Germinal center (tissue), 1 donor: Measurements from ENCODE around the gene TTLL9.

Source experiments
- DNase-seq: peaks from one replicate; pipeline ENCODE4 v3.0.0; 2012; ENCODE audit warnings: mixed read lengths, low spot score

Gene TTLL9

GRCh38 chr20:31984981-31985471, 114.6 kb downstream of the TTLL9 start:
- DNase-seq = no peak

DNA sequence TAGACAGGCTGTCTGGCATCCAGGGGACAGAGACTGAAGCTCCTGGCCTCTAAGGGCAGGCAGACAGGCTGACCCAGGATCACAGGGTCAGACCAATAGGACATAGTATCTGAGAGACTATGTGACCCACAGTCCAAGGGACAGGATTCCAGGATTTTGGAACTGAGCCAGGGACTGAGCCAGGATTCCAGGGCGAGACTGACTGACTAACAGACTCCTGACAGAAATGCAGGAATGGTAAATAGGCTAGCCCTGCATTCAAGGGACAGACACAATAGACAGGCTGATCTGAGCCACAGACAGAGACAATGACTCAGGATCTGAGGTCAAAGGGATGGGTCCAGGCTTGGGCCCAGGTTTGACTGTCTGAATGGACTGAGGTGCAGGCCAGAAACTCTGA, 117.3 kb downstream of the TTLL9 start:
- no peak for DNase-seq

DNA sequence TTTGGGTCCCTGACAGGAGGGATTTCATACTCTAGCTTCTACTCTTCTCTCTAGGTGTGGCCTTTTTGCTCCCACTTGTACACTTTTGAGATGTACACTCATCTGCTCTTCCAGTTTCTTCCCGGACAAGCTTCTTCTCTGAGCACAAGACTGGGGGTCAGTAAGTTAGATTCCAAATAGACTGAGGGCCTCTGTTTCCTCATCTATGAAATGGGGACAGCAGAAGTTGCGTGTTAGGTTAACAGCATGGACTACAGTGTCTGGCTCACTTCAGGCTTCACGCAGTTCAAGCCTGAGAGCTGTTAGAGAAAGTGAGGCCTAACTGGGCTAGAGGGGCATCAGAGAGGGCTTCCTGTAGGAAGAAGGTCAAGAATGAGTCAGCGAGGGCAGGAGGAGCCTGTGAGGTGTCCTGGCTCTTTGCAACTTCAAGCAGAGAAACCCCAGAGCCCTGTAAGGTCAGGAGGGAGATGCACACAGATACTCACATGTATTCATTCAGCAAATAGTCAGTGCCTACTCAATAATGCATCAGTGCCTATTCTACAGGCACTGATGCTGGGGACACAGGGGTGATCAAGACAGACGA, 118.1 kb downstream of the TTLL9 start:
- DNase-seq = no peak

DNA sequence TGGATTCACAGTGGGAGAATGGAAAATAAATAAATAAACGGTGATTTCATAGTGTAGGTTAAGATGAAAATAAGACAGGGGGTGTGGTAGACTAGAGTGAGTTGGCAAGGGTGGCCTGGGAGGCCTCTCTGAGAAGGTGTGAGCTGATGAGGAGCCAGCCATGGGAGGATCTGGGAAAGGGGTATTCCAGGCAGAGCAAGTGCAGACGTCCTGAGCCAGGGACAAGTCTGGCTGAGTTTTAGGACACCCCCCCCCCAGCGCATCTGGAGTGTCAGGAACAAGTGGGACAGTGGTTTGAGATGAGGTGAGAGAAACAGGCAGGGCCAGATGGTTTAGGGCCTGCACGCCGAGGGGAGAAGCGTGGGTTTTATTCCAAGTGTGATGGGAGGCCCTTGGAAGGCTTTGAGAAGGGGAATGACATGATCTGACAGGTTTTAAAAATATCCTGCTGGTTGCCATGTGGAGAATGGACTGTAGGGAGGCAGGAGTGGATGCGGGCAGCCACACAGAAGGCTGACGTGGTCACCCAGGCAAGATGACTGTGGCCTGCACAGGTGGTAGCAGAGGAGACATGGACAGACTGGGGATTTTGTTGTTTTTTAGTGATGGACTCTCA, 118.7 kb downstream of the TTLL9 start:
- no peak for DNase-seq

DNA sequence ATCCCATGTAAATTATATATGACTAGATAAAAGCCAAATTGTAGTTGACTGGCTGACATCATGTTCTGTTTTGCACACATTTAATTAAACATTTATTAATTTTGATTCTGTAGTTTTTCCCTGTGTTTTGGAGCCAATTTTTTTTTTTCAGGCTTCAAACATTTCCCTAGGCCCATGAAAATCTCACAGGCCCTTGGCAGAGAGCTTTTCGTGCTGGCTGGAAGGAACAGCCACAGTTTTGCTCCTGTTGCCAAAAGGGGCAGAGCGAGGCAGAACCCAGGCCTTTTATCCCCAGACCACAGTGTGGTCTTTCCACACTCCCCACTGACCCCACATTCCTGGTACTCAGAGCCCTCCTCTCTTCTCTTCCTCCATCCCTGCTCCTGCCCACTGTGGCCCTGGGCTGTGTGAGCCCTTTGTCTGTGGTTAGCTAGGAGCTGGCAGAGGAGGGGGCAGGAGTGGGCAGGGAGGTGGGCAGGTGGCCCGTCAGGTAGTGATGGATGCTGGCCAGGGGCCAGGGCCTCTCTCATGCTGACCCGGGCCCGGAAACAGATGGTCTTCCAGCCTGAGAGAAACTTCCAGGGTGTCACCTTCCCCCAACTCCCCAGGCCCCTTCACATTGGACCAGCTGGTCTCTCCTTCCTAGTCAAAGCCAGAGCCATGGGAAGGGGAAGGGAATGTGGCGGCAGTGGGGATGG, 120.4 kb downstream of the TTLL9 start:
- no peak for DNase-seq

DNA sequence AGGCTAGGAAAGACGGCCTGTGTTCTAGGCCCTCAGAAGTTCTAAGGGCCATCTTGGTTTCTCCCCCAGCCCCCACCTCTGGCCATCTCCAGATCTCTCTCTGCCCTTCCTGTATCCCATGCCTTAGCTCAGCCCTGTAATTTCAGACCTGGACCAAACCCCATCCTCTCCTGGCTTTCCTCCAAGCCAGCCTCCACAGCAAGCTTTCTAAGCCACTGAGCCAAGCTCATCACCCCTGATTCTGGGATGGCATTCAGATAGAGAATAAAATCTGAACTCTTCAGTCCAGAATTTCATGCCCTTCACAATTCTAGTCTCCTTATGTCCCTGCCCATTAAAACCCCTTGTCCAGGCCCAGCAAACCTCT, 120.9 kb downstream of the TTLL9 start:
- no peak for DNase-seq

DNA sequence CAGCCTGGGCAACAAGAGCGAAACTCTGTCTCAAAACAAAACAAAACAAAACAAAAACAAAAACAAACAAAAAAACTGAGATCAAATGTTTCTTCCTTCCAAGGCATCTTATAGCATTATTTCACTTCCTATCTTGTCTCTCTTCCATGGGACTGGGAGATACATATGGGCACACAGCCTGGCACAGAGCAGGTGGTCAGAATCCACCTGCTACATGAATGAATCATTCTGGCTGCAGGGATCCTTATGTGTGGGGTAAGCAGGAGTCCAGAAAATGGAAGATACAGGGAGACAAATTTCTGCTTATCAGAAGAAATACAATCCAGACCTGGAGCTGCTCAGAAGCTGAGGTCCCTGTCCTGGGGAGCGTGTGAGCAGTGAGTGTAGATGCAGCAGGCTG, 121.7 kb downstream of the TTLL9 start:
- DNase-seq = no peak
